ENCODE results near the gene GALNTL6.

GRCh38 chr4:172095161-172095560 is 282.0 kb downstream of the GALNTL6 start:
- no peak for TF ChIP-seq CTCF (IDR thresholded peaks at IDR 0.05; ENCODE audit: insufficient read depth, low read length)
- TF ChIP-seq REST (IDR thresholded peaks at IDR 0.05; ENCODE audit: insufficient replicate concordance, low read depth) = no peak
- no peak for TF ChIP-seq POLR2AphosphoS5 (IDR thresholded peaks at IDR 0.05; ENCODE audit: low read depth)
- TF ChIP-seq GABPA (IDR thresholded peaks at IDR 0.05; ENCODE audit: low read depth) = no peak
- no peak for TF ChIP-seq SPI1 (IDR thresholded peaks at IDR 0.05; ENCODE audit: borderline replicate concordance, low read depth)

All from HL-60 (cell line).